B cell (primary cell): ENCODE results near the gene COL11A1. TPM values are rescaled to one million over a fixed set of nuclear protein-coding genes. Genes with fewer than 3 reads are reported as not detected.

Experiments
- ATAC-seq: fragments of 200-7000 bp; cut with Tn5 transposase; one replicate; pipeline ENCODE4 v1.10.0; 2021; ENCODE audit warnings: low read depth, mild to moderate bottlenecking, moderate number of reproducible peaks, moderate library complexity
- CTCF ChIA-PET: fragments of 350-600 bp; sonication (Branson Sonifier 250); formaldehyde crosslinking; loops from one replicate; lab custom pipeline; 2021; ENCODE audit warnings: antibody characterized with exemption, inconsistent platforms; lab: Charles Lee
- POLR2A ChIA-PET: fragments of 350-600 bp; sonication (Branson Sonifier 250); formaldehyde crosslinking; loops from one replicate; lab custom pipeline; 2021; ENCODE audit warnings: antibody characterized with exemption; lab: Charles Lee
- DNase-seq: peaks from one replicate; pipeline ENCODE4 v3.0.0; 2013
- H2AFZ ChIP-seq: 2 replicates; pipeline ENCODE4 v1.6.1; 2012; ENCODE audit warnings: mild to moderate bottlenecking, low read depth, low read length; ENCODE audit not compliant: insufficient read depth, poor library complexity, severe bottlenecking
- H3K27ac ChIP-seq, 2 donors: 1 replicate in 1 of 2; 2 replicates in 1 of 2; pipeline ENCODE4 v1.5.1; 2012 to 2013; ENCODE audit warnings: low read length in 2 of 2, mild to moderate bottlenecking in 2 of 2, moderate library complexity in 1 of 2
- H3K27me3 ChIP-seq, 4 experiments: fragments of 200-600 bp in 1 of 4; sonication (generic) in 1 of 4; replicated peaks in 1 of 4; 1 replicate in 2 of 4; 2 replicates in 2 of 4; pipeline versions ENCODE4 v1.6.1 to v1.7.0; 2013 to 2016; ENCODE audit warnings: low read length in 3 of 4, mild to moderate bottlenecking in 2 of 4, mixed read lengths in 1 of 4, moderate library complexity in 1 of 4; ENCODE audit not compliant: insufficient read depth in 4 of 4, control insufficient read depth in 3 of 4; ENCODE audit errors: control extremely low read depth in 1 of 4
- H3K36me3 ChIP-seq, 2 experiments: replicated peaks in 1 of 2; 1 replicate in 1 of 2; 2 replicates in 1 of 2; pipeline versions ENCODE4 v1.6.1 to v1.7.1; 2013; ENCODE audit warnings: low read length in 1 of 2; ENCODE audit not compliant: insufficient read depth in 2 of 2, control insufficient read depth in 1 of 2; ENCODE audit errors: control extremely low read depth in 1 of 2, extremely low read depth in 1 of 2
- H3K4me1 ChIP-seq, 2 donors: fragments of 200-600 bp in 1 of 2; sonication (generic) in 1 of 2; 1 replicate in 1 of 2; 2 replicates in 1 of 2; pipeline versions ENCODE4 v1.5.1 to v1.6.1; 2013 to 2017; ENCODE audit warnings: low read length in 2 of 2; ENCODE audit not compliant: control insufficient read depth in 2 of 2, insufficient read depth in 2 of 2
- H3K4me2 ChIP-seq: replicated peaks from 2 replicates; pipeline ENCODE3; 2012; ENCODE audit warnings: mild to moderate bottlenecking, low read depth, low read length; ENCODE audit not compliant: poor library complexity, severe bottlenecking
- H3K4me3 ChIP-seq, 5 experiments: fragments of 200-600 bp in 1 of 5; sonication (generic) in 1 of 5; 1 replicate in 3 of 5; 2 replicates in 2 of 5; pipeline versions ENCODE4 v1.5.1 to v1.7.0; 2011 to 2016; ENCODE audit warnings: low read length in 4 of 5, mild to moderate bottlenecking in 4 of 5, low read depth in 2 of 5, control low read depth in 1 of 5, moderate library complexity in 1 of 5; ENCODE audit not compliant: insufficient read depth in 1 of 5; ENCODE audit errors: control extremely low read depth in 1 of 5, extremely low read depth in 1 of 5
- H3K79me2 ChIP-seq: fragments of 200-600 bp; sonication (generic); one replicate; pipeline ENCODE4 v1.6.0; 2016; ENCODE audit warnings: low read length; ENCODE audit not compliant: control insufficient read depth, insufficient read depth
- H3K9ac ChIP-seq: fragments of 200-600 bp; sonication (generic); 2 replicates; pipeline ENCODE4 v1.6.1; 2017; ENCODE audit warnings: mild to moderate bottlenecking, low read length, moderate library complexity
- H3K9me3 ChIP-seq, 3 donors: one replicate each; pipeline versions ENCODE4 v1.6.1 to v1.7.1; 2013; ENCODE audit warnings: low read length in 2 of 3; ENCODE audit not compliant: control insufficient read depth in 2 of 3, insufficient read depth in 1 of 3; ENCODE audit errors: control extremely low read depth in 1 of 3
- H4K20me1 ChIP-seq: 2 replicates; pipeline ENCODE4 v1.6.0; 2012; ENCODE audit warnings: mild to moderate bottlenecking, low read length; ENCODE audit not compliant: insufficient read depth, control insufficient read depth, poor library complexity, severe bottlenecking
- H3K27ac Mint-ChIP-seq: one replicate; pipeline ENCODE4 v1.8.0; 2021; ENCODE audit warnings: mixed read lengths
- H3K27me3 Mint-ChIP-seq: one replicate; pipeline ENCODE4 v1.8.0; 2021; ENCODE audit warnings: mixed read lengths
- H3K4me1 Mint-ChIP-seq: one replicate; pipeline ENCODE4 v1.8.0; 2021; ENCODE audit warnings: mixed read lengths
- H3K4me3 Mint-ChIP-seq: one replicate; pipeline ENCODE4 v1.8.0; 2021; ENCODE audit warnings: mixed read lengths
- H3K9me3 Mint-ChIP-seq: one replicate; pipeline ENCODE4 v1.8.0; 2022; ENCODE audit warnings: mixed read lengths; ENCODE audit not compliant: insufficient read depth
- CTCF ChIP-seq: fragments of 200-600 bp; IDR thresholded peaks from one replicate; pipeline ENCODE4 v1.8.0; 2022; ENCODE audit warnings: antibody characterized with exemption, mild to moderate bottlenecking
- EZH2 ChIP-seq: IDR thresholded peaks from 2 replicates; pipeline ENCODE4 v1.6.1; 2012; ENCODE audit warnings: borderline replicate concordance, low read depth, mild to moderate bottlenecking, moderate library complexity, low read length; ENCODE audit not compliant: insufficient read depth, poor library complexity, severe bottlenecking
- WGBS: methylation state at CpG from one replicate; pipeline ENCODE4 v1.1.5; 2013; ENCODE audit warnings: missing lambda C conversion rate; ENCODE audit not compliant: insufficient coverage; 5-methylcytosine and 5-hydroxymethylcytosine counted together
- intact Hi-C: fragments of 100-400 bp; cut with micrococcal nuclease; formaldehyde crosslinking; loops from one replicate; pipeline ENCODE4 v1.10.0; 2022
- polyA plus RNA-seq: library from polyadenylated mRNA; depleted of rRNA; stranded (reverse); fragments of >200 nt; gene quantifications from 2 replicates; pipeline ENCODE4 v1.2.3, GENCODE V29; 2012
- total RNA-seq, 2 donors: library from RNA; stranded (reverse); fragments of 120-200 nt in 1 of 2; gene quantifications; 1 replicate in 1 of 2; 2 replicates in 1 of 2; pipeline versions ENCODE4 v1.2.3 to v1.2.4, GENCODE V29; 2013 to 2022

The COL11A1 gene
- total and polyA plus RNA-seq, 2 donors (not counting 1 experiment from before 2014, with no cell fraction given) = not detected

GRCh38 chr1:103125219-103125618 is 16.9 kb upstream of the COL11A1 start:
- intact Hi-C loops = no loop called here

More at GRCh38 chr1:103125219-103125618, 16.9 kb upstream of the COL11A1 start:
- TF ChIP-seq CTCF (no peak), EZH2 (no peak)
- Histone ChIP-seq H3K4me3 (no peak overlapping the region), H3K9ac (no peak overlapping the region), H3K36me3 (no peaks in the 10 kb centered on the region), H3K4me2 (no peak overlapping the region), H3K27me3 (no peaks in the 10 kb centered on the region), H2AFZ (no peak overlapping the region), H3K9me3 (no peaks in the 10 kb centered on the region), H3K79me2 (no peaks in the 10 kb centered on the region), H3K27ac (no peak overlapping the region), H3K4me1 (no peaks in the 10 kb centered on the region), H4K20me1 (no peaks in the 10 kb centered on the region)
- no peaks in the 10 kb centered on the region for H3K4me1 Mint-ChIP-seq
- H3K27ac Mint-ChIP-seq = no peak overlapping the region
- no peak overlapping the region for H3K4me3 Mint-ChIP-seq
- H3K9me3 Mint-ChIP-seq = peaks cover 3% of the 10 kb centered on the region
- DNase-seq (no peak), ATAC-seq (no peak)
- H3K27me3 Mint-ChIP-seq = no peaks in the 10 kb centered on the region
- ChIA-PET CTCF (no interaction called here), POLR2A (no interaction called here)
- WGBS = no CpG with 5 or more reads among the region's 2 CpGs
